Measurements from ENCODE around the gene POLR2E. TPM values are rescaled to one million over a fixed set of nuclear protein-coding genes. Genes with fewer than 3 reads are reported as not detected.

Gene POLR2E
- total RNA-seq, 1 donor from 2014 or later = 267 TPM

- Histone ChIP-seq H3K36me3 (ENCODE audit: control insufficient read depth, insufficient read depth, low read length) (peaks cover 13% of the 10 kb centered on the region), H3K4me3 (ENCODE audit: low read depth, low read length) (no peak overlapping the region), H3K27me3 (ENCODE audit: control insufficient read depth, insufficient read depth, low read length) (no peaks in the 10 kb centered on the region)
- TF ChIP-seq CTCF (IDR thresholded peaks at IDR 0.05; ENCODE audit: insufficient read depth, low read length, poor library complexity, severe bottlenecking) = no peak
- no peak for DNase-seq (ENCODE audit: low read depth)
Measured at GRCh38 chr19:1122972-1123363, 27.8 kb upstream of the POLR2E start.

GRCh38 chr19:1122021-1122971 lies 27.1 kb upstream of the POLR2E start:
- peaks cover 14% of the 10 kb centered on the region for H3K36me3 ChIP-seq (ENCODE audit: control insufficient read depth, insufficient read depth, low read length)
- DNase-seq (ENCODE audit: low read depth) = no peak
- H3K27me3 ChIP-seq (ENCODE audit: control insufficient read depth, insufficient read depth, low read length) = no peaks in the 10 kb centered on the region
- no peak for TF ChIP-seq CTCF (IDR thresholded peaks at IDR 0.05; ENCODE audit: insufficient read depth, low read length, poor library complexity, severe bottlenecking)
- H3K4me3 ChIP-seq (ENCODE audit: low read depth, low read length) = no peak overlapping the region

GRCh38 chr19:1121395-1121794 lies 26.2 kb upstream of the POLR2E start:
- peaks cover 17% of the 10 kb centered on the region for H3K36me3 ChIP-seq (ENCODE audit: control insufficient read depth, insufficient read depth, low read length)
- no peak for DNase-seq (ENCODE audit: low read depth)
- TF ChIP-seq CTCF (IDR thresholded peaks at IDR 0.05; ENCODE audit: insufficient read depth, low read length, poor library complexity, severe bottlenecking) = no peak
- no peak overlapping the region for H3K4me3 ChIP-seq (ENCODE audit: low read depth, low read length)
- no peaks in the 10 kb centered on the region for H3K27me3 ChIP-seq (ENCODE audit: control insufficient read depth, insufficient read depth, low read length)

GRCh38 chr19:1119475-1120217 lies 24.5 kb upstream of the POLR2E start:
- TF ChIP-seq CTCF (IDR thresholded peaks at IDR 0.05; ENCODE audit: insufficient read depth, low read length, poor library complexity, severe bottlenecking) = no peak
- no peak overlapping the region for H3K4me3 ChIP-seq (ENCODE audit: low read depth, low read length)
- no peak for DNase-seq (ENCODE audit: low read depth)
- H3K36me3 ChIP-seq (ENCODE audit: control insufficient read depth, insufficient read depth, low read length) = peaks cover 16% of the 10 kb centered on the region
- no peaks in the 10 kb centered on the region for H3K27me3 ChIP-seq (ENCODE audit: control insufficient read depth, insufficient read depth, low read length)

GRCh38 chr19:1118999-1119398 lies 23.8 kb upstream of the POLR2E start:
- no peak for DNase-seq (ENCODE audit: low read depth)

More at GRCh38 chr19:1118999-1119398, 23.8 kb upstream of the POLR2E start:
- Histone ChIP-seq H3K27me3 (ENCODE audit: control insufficient read depth, insufficient read depth, low read length) (no peaks in the 10 kb centered on the region), H3K36me3 (ENCODE audit: control insufficient read depth, insufficient read depth, low read length) (peaks cover 15% of the 10 kb centered on the region), H3K4me3 (ENCODE audit: low read depth, low read length) (no peak overlapping the region)
- no peak for TF ChIP-seq CTCF (IDR thresholded peaks at IDR 0.05; ENCODE audit: insufficient read depth, low read length, poor library complexity, severe bottlenecking)
